HEK293 (cell line): ENCODE results near the gene L3MBTL3.

ENCODE experiments used
- CTCF ChIA-PET: fragments of 350-600 bp; formaldehyde crosslinking; extraction: SDS; loops from one replicate; lab custom pipeline; 2021; ENCODE audit warnings: antibody characterized with exemption; lab: Yijun Ruan, JAX
- POLR2A ChIA-PET: fragments of 300-600 bp; formaldehyde crosslinking; extraction: SDS; loops from one replicate; lab custom pipeline; 2020; ENCODE audit warnings: antibody characterized with exemption, inconsistent platforms; lab: Yijun Ruan, JAX
- H3K27ac ChIP-seq: fragments of 200-500 bp; sonication (Bioruptor generic); 2 replicates; pipeline ENCODE4 v1.5.1; 2014; ENCODE audit warnings: low read depth, low read length, control low read depth, inconsistent platforms; ENCODE audit errors: extremely low read depth
- H3K36me3 ChIP-seq, 2 experiments: fragments of 200-500 bp in 1 of 2; sonication (Bioruptor generic) in 1 of 2; 1 replicate in 1 of 2; 2 replicates in 1 of 2; pipeline ENCODE4 v1.5.1; 2014 to 2017; ENCODE audit warnings: inconsistent platforms in 2 of 2, low read length in 2 of 2; ENCODE audit not compliant: control insufficient read depth in 2 of 2, insufficient read depth in 1 of 2
- H3K4me1 ChIP-seq: fragments of 200-500 bp; sonication (Bioruptor generic); 2 replicates; pipeline ENCODE4 v1.5.1; 2014; ENCODE audit warnings: mild to moderate bottlenecking, low read length, inconsistent platforms; ENCODE audit not compliant: control insufficient read depth, insufficient read depth
- H3K4me3 ChIP-seq: 2 replicates; pipeline ENCODE4 v1.5.1; 2011; ENCODE audit warnings: low read depth, mild to moderate bottlenecking, control low read depth, low read length, moderate library complexity
- H3K9me3 ChIP-seq: fragments of 200-500 bp; sonication (Bioruptor generic); 2 replicates; pipeline ENCODE4 v1.5.1; 2014; ENCODE audit warnings: low read depth, low read length, inconsistent platforms; ENCODE audit not compliant: control insufficient read depth, insufficient read depth
- GFI1B ChIP-seq: fragments of 450-650 bp; formaldehyde crosslinking; IDR thresholded peaks from 2 replicates; pipeline ENCODE4 v1.5.1; 2016; ENCODE audit warnings: missing biosample characterization, missing genetic modification characterization
- KLF9 ChIP-seq: fragments of 450-650 bp; formaldehyde crosslinking; IDR thresholded peaks from 2 replicates; pipeline ENCODE4 v1.5.1; 2016; ENCODE audit warnings: missing biosample characterization, missing genetic modification characterization, low read depth
- MEIS1 ChIP-seq: sonication (generic); formaldehyde crosslinking; IDR thresholded peaks from 2 replicates; pipeline ENCODE4 v1.8.1; 2022; ENCODE audit warnings: missing genetic modification reagents, mild to moderate bottlenecking, borderline replicate concordance
- OVOL3 ChIP-seq: fragments of 450-650 bp; formaldehyde crosslinking; IDR thresholded peaks from 2 replicates; pipeline ENCODE4 v1.5.1; 2016; ENCODE audit warnings: missing biosample characterization, missing genetic modification characterization
- REST ChIP-seq: fragments of 450-650 bp; formaldehyde crosslinking; IDR thresholded peaks from 2 replicates; pipeline ENCODE4 v1.5.1; 2016; ENCODE audit warnings: missing biosample characterization, missing genetic modification characterization
- SALL2 ChIP-seq: fragments of 450-650 bp; formaldehyde crosslinking; IDR thresholded peaks from 2 replicates; pipeline ENCODE4 v1.5.0; 2017; ENCODE audit warnings: missing biosample characterization, mild to moderate bottlenecking, missing genetic modification characterization, borderline replicate concordance
- WT1 ChIP-seq: fragments of 450-650 bp; formaldehyde crosslinking; IDR thresholded peaks from 2 replicates; pipeline ENCODE4 v1.5.1; 2016; ENCODE audit warnings: missing biosample characterization, missing genetic modification characterization
- YY2 ChIP-seq: fragments of 450-650 bp; formaldehyde crosslinking; IDR thresholded peaks from 2 replicates; pipeline ENCODE4 v1.5.1; 2016; ENCODE audit warnings: missing biosample characterization, missing genetic modification characterization
- ZBTB8A ChIP-seq: fragments of 450-650 bp; formaldehyde crosslinking; IDR thresholded peaks from 2 replicates; pipeline ENCODE4 v1.5.1; 2016; ENCODE audit warnings: missing biosample characterization, missing genetic modification characterization
- ZFHX2 ChIP-seq: fragments of 450-650 bp; formaldehyde crosslinking; conservative IDR thresholded peaks from 2 replicates; pipeline ENCODE4 v1.5.1; 2016; ENCODE audit warnings: missing biosample characterization, missing genetic modification characterization
- ZNF19 ChIP-seq: fragments of 450-650 bp; formaldehyde crosslinking; IDR thresholded peaks from 2 replicates; pipeline ENCODE4; 2016; ENCODE audit warnings: missing biosample characterization, missing genetic modification characterization, low read depth
- ZNF223 ChIP-seq: fragments of 450-650 bp; formaldehyde crosslinking; IDR thresholded peaks from 2 replicates; pipeline ENCODE4 v1.5.1; 2016; ENCODE audit warnings: missing biosample characterization, missing genetic modification characterization
- ZNF394 ChIP-seq: fragments of 450-650 bp; formaldehyde crosslinking; IDR thresholded peaks from 2 replicates; pipeline ENCODE4 v1.5.1; 2016; ENCODE audit warnings: missing biosample characterization, missing genetic modification characterization, mild to moderate bottlenecking, moderate library complexity, borderline replicate concordance
- ZNF510 ChIP-seq: fragments of 450-650 bp; formaldehyde crosslinking; IDR thresholded peaks from 2 replicates; pipeline ENCODE4 v1.5.1; 2018; ENCODE audit warnings: mild to moderate bottlenecking, missing genetic modification characterization, missing biosample characterization; ENCODE audit not compliant: insufficient replicate concordance
- ZNF530 ChIP-seq: fragments of 450-650 bp; formaldehyde crosslinking; IDR thresholded peaks from 2 replicates; pipeline ENCODE4 v1.5.1; 2016; ENCODE audit warnings: low read depth, missing biosample characterization, missing genetic modification characterization
- ZNF548 ChIP-seq: fragments of 450-650 bp; formaldehyde crosslinking; IDR thresholded peaks from 2 replicates; pipeline ENCODE4 v1.5.1; 2016; ENCODE audit warnings: missing biosample characterization, missing genetic modification characterization
- ZNF558 ChIP-seq: fragments of 450-650 bp; formaldehyde crosslinking; IDR thresholded peaks from 2 replicates; pipeline ENCODE4 v1.5.1; 2016; ENCODE audit warnings: missing biosample characterization, missing genetic modification characterization
- ZNF561 ChIP-seq: fragments of 450-650 bp; IDR thresholded peaks from 2 replicates; pipeline ENCODE4 v1.5.1; 2018; ENCODE audit warnings: missing biosample characterization, missing genetic modification characterization, borderline replicate concordance
- ZNF596 ChIP-seq: fragments of 450-650 bp; IDR thresholded peaks from 2 replicates; pipeline ENCODE4 v1.5.0; 2018; ENCODE audit warnings: missing biosample characterization, mild to moderate bottlenecking, missing genetic modification characterization, moderate library complexity
- ZNF654 ChIP-seq: fragments of 450-650 bp; formaldehyde crosslinking; IDR thresholded peaks from 2 replicates; pipeline ENCODE4 v1.5.1; 2016; ENCODE audit warnings: low read depth, missing biosample characterization, missing genetic modification characterization
- TF ChIP-seq, protein P1 (sequence below): fragments of 450-650 bp; formaldehyde crosslinking; IDR thresholded peaks from 2 replicates; pipeline ENCODE4 v1.5.1; 2016; ENCODE audit warnings: missing biosample characterization, missing genetic modification characterization
- TF ChIP-seq, protein P2 (sequence below): fragments of 450-650 bp; formaldehyde crosslinking; optimal IDR thresholded peaks from 2 replicates; pipeline ENCODE3; 2016; ENCODE audit warnings: missing biosample characterization, mild to moderate bottlenecking, missing genetic modification characterization

The L3MBTL3 gene

GRCh38 chr6:130045622-130046021, 27.2 kb downstream of the L3MBTL3 start:
- Histone ChIP-seq H3K36me3 (peaks cover 5 to 21% of the 10 kb centered on the region in 2 experiments; a peak in 1 of 3 replicates), H3K4me3 (no peak overlapping the region), H3K9me3 (no peaks in the 10 kb centered on the region), H3K27ac (no peak overlapping the region), H3K4me1 (no peaks in the 10 kb centered on the region)
- TF ChIP-seq ZNF596 (tag by site-specific recombination) (no peak), ZNF510 (tag by site-specific recombination) (no peak), ZNF558 (tag by site-specific recombination) (peak; percentile 78; the same call in 1 of the 2 replicates), ZNF561 (tag by site-specific recombination) (no peak)
- ChIA-PET POLR2A (no interaction called here), CTCF (interaction anchor here (0.7 kb wide), 1 partner anchor 59 kb away, joined by 4 read pairs; no protein-coding TSS in a partner anchor)

DNA sequence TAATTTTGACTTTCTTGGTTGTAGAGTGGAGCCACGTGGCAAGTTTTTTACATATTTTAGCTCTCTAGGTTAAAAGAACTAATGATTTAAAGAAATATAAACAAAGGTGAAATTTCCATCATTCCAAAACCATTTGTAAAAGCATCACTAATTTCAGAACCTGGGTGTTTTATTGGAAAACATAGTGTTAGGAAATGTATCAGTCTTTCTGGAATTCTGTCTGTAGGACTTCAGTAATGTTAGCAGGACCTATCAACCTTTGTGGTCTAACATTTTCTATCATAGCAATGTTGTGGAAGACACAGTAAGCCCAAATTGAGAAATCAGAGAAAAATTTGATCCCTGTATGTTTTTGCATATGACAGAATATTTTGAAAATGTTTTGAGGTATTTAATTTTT, 28.3 kb downstream of the L3MBTL3 start:
- Histone ChIP-seq H3K36me3 (peaks cover 9 to 30% of the 10 kb centered on the region in 2 experiments; a peak in 2 of 3 replicates), H3K4me1 (no peaks in the 10 kb centered on the region), H3K9me3 (no peaks in the 10 kb centered on the region), H3K27ac (no peak overlapping the region), H3K4me3 (no peak overlapping the region)
- ChIA-PET POLR2A (no interaction called here), CTCF (interaction anchor here (0.6 to 1.7 kb wide), 2 partner anchors 11 to 779 kb away, joined by 3 to 6 read pairs; no protein-coding TSS in a partner anchor)
- TF ChIP-seq ZFHX2 (tag by site-specific recombination) (no peak), ZNF394 (tag by site-specific recombination) (no peak), ZBTB8A (tag by site-specific recombination) (no peak), YY2 (no peak), SALL2 (tag by site-specific recombination) (no peak), REST (tag by site-specific recombination) (no peak), KLF9 (no peak), WT1 (no peak), MEIS1 (CRISPR knock-in tag) (no peak), OVOL3 (tag by site-specific recombination) (no peak), GFI1B (no peak), ZNF530 (tag by site-specific recombination) (no peak), ZNF548 (tag by site-specific recombination) (no peak), ZNF19 (tag by site-specific recombination) (no peak), ZNF223 (no peak), ZNF654 (tag by site-specific recombination) (no peak)
- TF ChIP-seq, protein P1, sequence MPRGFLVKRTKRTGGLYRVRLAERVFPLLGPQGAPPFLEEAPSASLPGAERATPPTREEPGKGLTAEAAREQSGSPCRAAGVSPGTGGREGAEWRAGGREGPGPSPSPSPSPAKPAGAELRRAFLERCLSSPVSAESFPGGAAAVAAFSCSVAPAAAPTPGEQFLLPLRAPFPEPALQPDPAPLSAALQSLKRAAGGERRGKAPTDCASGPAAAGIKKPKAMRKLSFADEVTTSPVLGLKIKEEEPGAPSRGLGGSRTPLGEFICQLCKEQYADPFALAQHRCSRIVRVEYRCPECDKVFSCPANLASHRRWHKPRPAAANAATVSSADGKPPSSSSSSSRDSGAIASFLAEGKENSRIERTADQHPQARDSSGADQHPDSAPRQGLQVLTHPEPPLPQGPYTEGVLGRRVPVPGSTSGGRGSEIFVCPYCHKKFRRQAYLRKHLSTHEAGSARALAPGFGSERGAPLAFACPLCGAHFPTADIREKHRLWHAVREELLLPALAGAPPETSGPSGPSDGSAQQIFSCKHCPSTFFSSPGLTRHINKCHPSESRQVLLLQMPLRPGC: no peak
- TF ChIP-seq, protein P2, sequence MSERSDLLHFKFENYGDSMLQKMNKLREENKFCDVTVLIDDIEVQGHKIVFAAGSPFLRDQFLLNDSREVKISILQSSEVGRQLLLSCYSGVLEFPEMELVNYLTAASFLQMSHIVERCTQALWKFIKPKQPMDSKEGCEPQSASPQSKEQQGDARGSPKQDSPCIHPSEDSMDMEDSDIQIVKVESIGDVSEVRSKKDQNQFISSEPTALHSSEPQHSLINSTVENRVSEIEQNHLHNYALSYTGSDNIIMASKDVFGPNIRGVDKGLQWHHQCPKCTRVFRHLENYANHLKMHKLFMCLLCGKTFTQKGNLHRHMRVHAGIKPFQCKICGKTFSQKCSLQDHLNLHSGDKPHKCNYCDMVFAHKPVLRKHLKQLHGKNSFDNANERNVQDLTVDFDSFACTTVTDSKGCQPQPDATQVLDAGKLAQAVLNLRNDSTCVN (tag by site-specific recombination): no peak
